Measurements from ENCODE around the gene LCNL1.

DNA sequence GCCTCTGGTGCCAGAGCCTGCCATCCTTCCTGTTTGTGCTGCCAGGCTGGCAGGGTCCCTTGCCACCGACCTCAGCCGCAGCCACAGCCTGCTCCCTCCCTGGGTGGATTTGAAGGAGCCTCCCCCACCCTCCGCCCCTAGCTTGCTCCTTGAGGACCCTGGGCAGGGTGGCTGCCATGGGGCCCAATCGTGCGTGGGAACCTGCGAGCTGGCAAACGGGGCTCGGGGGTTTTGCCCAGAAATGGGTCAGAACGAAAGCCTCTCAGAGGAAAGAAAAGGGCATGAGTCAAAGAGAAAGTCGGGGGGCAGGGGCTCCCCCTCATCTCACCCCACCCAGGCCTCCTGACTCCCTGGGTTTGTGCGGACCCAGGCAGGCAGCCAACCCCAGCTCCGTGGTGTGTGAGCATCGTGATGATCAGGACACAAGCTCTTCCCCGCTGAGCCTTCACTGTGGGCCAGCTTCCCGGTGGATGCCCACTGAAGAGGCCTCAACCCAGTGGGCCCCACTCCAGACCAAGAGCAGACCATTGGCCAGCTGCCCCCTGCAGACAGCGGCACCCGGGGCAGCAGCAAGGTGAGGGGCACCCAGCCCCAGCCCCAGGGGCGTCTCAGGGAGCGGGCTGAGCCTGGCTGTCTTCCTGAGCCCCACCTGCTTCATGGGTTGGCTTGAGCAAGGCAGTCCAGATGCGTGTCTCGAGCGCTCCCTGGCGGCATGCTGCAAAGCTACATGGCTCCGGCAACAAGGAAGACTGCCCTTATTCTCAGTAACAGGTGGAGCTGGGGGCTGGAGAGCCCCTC, 52.1 kb downstream of the LCNL1 start:
- TF ChIP-seq, protein P1, sequence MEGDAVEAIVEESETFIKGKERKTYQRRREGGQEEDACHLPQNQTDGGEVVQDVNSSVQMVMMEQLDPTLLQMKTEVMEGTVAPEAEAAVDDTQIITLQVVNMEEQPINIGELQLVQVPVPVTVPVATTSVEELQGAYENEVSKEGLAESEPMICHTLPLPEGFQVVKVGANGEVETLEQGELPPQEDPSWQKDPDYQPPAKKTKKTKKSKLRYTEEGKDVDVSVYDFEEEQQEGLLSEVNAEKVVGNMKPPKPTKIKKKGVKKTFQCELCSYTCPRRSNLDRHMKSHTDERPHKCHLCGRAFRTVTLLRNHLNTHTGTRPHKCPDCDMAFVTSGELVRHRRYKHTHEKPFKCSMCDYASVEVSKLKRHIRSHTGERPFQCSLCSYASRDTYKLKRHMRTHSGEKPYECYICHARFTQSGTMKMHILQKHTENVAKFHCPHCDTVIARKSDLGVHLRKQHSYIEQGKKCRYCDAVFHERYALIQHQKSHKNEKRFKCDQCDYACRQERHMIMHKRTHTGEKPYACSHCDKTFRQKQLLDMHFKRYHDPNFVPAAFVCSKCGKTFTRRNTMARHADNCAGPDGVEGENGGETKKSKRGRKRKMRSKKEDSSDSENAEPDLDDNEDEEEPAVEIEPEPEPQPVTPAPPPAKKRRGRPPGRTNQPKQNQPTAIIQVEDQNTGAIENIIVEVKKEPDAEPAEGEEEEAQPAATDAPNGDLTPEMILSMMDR (IDR thresholded peaks at IDR 0.05) = peak; percentile 87 to 97 (median 94)
- TF ChIP-seq POLR2A (IDR thresholded peaks at IDR 0.05) = no peak

Data from upper lobe of left lung (tissue), 4 donors.